ENCODE results near the gene TTC21A.
"Not testable (repeated sequence)": the region's sequence is repeated elsewhere in the genome, so short reads cannot be mapped to it uniquely, and the experiment has no call there.

TTC21A gene, protein sequence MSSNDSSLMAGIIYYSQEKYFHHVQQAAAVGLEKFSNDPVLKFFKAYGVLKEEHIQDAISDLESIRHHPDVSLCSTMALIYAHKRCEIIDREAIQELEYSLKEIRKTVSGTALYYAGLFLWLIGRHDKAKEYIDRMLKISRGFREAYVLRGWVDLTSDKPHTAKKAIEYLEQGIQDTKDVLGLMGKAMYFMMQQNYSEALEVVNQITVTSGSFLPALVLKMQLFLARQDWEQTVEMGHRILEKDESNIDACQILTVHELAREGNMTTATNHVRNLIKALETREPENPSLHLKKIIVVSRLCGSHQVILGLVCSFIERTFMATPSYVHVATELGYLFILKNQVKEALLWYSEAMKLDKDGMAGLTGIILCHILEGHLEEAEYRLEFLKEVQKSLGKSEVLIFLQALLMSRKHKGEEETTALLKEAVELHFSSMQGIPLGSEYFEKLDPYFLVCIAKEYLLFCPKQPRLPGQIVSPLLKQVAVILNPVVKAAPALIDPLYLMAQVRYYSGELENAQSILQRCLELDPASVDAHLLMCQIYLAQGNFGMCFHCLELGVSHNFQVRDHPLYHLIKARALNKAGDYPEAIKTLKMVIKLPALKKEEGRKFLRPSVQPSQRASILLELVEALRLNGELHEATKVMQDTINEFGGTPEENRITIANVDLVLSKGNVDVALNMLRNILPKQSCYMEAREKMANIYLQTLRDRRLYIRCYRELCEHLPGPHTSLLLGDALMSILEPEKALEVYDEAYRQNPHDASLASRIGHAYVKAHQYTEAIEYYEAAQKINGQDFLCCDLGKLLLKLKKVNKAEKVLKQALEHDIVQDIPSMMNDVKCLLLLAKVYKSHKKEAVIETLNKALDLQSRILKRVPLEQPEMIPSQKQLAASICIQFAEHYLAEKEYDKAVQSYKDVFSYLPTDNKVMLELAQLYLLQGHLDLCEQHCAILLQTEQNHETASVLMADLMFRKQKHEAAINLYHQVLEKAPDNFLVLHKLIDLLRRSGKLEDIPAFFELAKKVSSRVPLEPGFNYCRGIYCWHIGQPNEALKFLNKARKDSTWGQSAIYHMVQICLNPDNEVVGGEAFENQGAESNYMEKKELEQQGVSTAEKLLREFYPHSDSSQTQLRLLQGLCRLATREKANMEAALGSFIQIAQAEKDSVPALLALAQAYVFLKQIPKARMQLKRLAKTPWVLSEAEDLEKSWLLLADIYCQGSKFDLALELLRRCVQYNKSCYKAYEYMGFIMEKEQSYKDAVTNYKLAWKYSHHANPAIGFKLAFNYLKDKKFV (N-terminal part only)

DNA sequence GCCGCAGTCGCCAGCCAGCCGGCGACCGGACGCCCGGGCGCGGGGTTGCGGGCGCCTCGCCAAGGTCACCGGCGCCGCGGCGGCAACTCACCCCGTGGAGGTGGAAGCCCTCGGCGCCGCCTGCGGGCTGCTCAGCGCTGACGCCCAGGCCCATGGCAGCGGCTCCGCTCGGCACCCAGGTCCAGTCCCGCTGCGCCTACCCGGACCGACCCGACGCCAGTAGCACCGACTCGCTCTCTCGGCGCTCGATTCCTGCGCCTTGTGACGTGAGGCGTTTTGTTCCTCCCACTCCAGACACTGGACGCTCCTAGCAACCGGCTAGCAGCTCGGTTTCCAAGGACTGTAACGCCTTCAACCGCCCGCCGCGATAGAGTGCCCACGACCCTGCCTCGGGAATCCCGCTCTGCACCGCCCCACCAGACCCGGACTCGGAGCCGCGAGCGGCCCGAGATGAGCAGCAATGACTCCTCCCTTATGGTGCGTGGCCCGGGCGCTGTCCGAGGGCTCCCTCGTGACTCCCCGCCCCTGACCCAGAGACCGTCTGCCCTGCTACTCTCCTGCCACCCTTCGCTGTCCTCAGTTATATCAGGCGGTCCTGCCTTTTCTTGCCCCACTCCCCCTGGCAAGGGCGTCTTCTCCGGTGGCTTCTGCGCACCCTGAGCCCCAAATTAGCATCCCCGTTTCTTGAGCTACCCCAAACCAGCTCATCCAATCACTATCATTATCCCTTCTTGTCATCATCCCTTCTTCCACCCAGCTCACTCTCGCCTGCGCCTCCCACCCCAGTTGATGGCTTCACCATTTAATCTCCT, at the start of gene TTC21A, which contains the start of gene GORASP1:
TSS of gene TTC21A (plus strand) at position 293 of the 812 bp plus-strand sequence. CDS start at position 451, 158 bp downstream.
TSS of gene GORASP1 (minus strand) at position 240 of the 812 bp plus-strand sequence. CDS start at position 154, 86 bp downstream.
- DNase-seq (ENCODE audit: low spot score), result peak; percentile 76

DNA sequence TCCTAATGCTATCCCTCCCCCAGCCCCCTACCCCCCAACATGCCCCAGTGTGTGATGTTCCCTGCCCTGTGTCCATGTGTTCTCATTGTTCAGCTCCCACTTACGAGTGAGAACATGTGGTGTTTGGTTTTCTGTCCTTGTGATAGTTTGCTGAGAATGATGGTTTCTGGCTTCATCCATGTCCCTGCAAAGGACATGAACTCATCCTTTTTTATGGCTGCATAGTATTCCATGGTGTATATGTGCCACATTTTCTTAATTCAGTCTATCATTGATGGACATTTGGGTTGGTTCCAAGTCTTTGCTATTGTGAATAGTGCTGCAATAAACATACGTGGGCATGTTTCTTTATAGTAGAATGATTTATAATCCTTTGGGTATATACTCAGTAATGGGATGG, 46.3 kb upstream of the TTC21A start:
- not testable (repeated sequence) for DNase-seq (ENCODE audit: low spot score)

GRCh38 chr3:39062180-39062579, 45.3 kb upstream of the TTC21A start:
- no peak for DNase-seq (ENCODE audit: low spot score)

DNA sequence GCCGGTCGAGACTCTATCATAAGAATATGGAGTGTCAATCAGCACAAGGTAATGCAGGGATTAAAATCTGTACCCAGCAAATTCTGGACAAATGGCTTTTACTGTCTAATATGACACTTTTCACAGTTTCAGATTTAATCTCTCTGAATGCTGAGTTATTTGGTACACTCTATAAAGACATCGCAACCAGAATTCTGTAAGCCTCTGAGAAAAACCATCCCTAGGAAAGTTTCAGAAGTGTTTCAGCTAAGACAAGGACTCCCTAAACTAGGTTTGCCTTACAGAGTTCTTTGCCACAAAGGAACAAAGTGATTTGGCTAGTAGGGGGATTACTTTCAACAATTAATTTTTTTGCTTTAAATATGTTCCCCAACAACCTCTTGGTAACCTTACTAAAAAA, 44.3 kb upstream of the TTC21A start:
- DNase-seq (ENCODE audit: low spot score), result no peak

- DNase-seq (ENCODE audit: low spot score), result no peak
Measured at GRCh38 chr3:39064646-39065045, 42.8 kb upstream of the TTC21A start.

DNA sequence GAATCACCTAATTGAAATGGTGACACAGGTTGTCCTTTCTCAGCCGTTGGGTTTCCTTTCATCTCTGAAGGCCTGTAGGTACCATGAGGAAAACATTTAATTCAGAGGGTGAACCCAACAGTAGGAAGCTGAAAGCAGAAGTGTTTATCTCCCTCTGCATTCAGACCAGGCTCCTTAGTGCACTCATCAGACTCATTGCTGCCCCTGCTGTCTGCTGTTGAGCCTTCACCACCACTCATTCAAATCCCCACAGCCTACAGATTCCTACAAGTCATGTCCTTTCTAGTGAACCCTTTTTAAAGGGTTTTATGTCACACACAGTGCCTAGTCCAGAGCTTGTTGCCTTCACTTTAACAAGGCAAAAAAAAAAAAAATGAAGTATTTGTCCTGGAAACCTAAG, 42.3 kb upstream of the TTC21A start:
- no peak for DNase-seq (ENCODE audit: low spot score)

DNA sequence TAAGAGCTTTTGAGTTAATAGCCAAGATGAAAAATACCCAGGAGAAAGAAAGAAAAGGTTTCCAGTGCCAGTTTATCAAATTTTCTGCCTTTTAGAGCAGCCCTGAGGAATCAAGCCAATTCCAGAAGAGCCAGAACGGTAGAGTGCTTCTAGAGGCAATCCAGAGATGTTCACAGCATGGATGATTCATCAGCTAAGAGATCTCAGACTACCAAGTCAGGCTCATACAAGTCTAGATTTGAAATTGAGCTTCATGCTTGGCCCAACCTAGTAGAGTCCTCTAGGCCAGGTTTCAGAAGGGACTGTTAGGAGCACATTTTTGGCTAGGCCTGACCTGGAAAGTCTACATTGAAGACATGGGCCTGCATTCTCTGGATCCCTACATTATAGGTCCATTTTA, 40.2 kb upstream of the TTC21A start:
- DNase-seq (ENCODE audit: low spot score), result no peak

DNA sequence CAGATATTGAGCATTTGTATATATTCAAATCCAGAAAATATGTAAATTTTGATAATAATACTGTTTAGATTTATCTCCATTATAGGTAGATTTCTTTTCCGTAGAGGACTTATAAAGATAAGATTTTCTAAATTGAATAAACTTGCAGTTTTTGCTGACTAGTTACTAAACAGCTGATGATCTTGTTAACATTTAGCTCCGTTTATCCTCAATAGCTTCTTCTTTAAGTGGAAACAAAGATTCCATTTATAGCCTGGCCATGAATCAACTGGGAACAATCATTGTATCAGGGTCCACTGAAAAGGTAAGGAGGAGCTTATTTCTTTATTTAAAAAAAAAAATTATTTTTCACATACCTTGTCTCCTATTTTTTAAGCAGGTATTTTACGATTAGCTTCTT, 38.9 kb upstream of the TTC21A start:
- DNase-seq (ENCODE audit: low spot score), result no peak

- no peak for DNase-seq (ENCODE audit: low spot score)
Measured at GRCh38 chr3:39075910-39076309, 31.6 kb upstream of the TTC21A start.

GRCh38 chr3:39079530-39079929, 27.9 kb upstream of the TTC21A start:
- no peak for DNase-seq (ENCODE audit: low spot score)

DNA sequence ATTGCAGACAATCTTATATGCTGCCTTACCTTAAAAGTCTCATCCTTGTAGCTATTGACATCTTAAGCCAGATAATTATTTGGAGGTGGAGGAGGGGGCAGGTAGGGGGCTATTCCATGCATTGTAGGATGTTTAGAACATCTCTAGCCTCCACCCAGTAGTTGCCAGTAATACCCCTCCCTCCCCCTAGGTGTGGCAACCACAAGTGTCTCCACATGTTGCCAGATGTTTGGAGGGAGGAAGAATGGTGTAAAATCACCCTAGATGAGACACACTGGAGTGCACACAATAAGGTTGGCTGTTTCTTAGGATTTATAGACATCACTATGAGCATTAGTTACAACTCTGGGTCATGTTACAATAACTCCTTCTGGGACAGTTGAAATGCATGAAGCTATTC, 27.5 kb upstream of the TTC21A start:
- no peak for DNase-seq (ENCODE audit: low spot score)

- DNase-seq (ENCODE audit: low spot score), result no peak
Measured at GRCh38 chr3:39082666-39083313, 24.7 kb upstream of the TTC21A start.

DNA sequence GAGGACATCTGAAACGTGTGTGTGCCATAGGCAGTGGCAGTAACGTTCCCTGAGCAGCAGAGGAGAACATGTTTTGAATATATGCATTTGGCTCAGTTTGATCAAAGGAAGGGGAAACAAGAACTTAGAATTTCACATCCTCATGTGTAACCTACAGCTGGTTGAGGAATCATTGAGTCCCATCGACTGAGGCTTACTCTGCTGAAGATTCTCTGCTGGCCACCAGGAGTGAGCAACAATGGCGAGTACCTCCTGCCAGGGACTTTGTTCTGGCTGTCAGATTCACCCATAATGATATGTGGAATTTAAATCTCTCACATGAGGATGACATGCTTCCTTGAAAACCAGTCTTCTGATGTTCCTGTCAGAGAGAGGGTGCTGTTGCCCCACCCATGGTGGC, 21.3 kb upstream of the TTC21A start:
- no peak for DNase-seq (ENCODE audit: low spot score)

GRCh38 chr3:39088456-39088855, 19.0 kb upstream of the TTC21A start:
- no peak for DNase-seq (ENCODE audit: low spot score)

DNA sequence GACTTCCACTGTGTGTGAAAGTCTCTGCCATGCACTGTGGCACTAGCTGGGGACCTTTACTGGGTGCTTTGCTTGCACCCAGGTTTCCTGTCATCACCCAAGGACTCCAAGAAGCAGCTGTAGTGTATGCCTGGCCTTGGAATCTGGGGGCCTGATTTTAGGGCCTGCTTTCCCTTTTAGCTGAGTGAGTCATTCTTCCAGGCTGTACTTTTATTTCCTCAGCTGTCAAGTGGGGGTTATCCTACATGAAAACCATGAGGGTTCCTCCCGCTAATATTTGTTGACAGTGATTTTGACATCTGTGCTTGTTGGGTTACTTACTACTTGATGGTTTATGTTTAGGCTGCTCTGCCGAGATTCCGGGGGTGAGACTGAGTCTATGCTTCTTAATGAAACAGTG, 18.6 kb upstream of the TTC21A start:
- DNase-seq (ENCODE audit: low spot score), result no peak

GRCh38 chr3:39090922-39091321, 16.6 kb upstream of the TTC21A start:
- DNase-seq (ENCODE audit: low spot score), result no peak

DNA sequence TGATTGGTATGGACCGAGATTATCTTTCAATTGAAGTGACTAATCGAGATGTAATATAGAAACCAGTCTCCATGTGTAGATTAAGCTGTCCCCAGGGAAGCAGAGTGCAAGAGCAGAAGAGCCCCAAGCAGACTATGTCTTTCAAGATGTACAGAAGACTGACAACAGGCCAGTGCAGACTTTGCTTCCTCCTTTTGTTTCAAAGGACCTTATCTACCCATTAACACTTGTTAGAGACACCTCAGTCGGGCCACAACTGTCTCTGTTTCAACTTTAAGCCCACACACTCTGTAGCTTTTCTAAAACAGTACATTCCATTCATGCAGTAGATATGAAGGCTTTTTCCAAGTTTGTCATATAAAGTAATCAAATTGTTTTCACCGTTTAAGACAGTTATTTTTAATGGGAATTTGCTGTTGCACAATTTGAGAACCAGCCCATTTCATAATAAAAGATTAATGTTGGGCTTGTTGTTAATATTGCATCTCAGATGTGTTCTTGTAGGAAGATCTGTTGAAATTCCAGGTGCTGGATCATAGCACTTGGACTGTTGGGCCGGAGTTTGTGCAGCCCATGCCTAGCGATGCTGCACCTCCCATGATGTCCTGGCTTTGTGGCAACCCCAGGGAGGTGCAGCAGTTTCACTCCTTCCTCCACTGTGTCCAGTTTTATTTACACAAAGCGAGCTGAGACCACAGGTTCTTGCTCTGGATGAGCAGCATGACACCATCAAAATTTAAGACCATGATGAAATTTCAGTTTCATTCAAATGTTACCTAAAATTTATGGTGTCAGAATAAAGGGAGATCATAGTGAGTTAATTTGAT, 12.4 kb upstream of the TTC21A start:
- no peak for DNase-seq (ENCODE audit: low spot score)

- no peak for DNase-seq (ENCODE audit: low spot score)
Measured at GRCh38 chr3:39095778-39096177, 11.7 kb upstream of the TTC21A start.

DNA sequence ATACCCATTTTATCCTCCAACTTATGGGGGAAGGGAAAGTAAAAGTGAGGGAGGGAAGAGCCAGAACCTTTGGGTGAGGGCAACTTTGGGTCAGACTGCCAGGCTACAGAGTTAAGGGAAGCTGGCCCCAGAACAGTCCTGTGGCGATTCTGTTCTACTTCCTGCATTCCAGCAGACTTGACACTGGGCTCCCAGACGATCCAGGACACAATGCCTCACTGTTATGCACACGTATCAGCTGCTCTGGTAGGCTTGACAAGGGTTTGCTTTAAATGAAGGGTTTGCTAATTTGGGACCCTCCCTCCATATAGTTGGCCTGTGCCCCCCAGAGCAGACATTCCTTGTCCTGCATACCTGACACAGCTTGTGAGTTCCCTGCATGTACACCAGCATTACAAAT, 10.7 kb upstream of the TTC21A start:
- no peak for DNase-seq (ENCODE audit: low spot score)

Data from LoVo (cell line).